Skeletal muscle satellite cell (primary cell): ENCODE data around the gene KDM3B.

ENCODE experiments used
- H3K27me3 ChIP-seq: 2 replicates; pipeline ENCODE4 v1.7.0; 2013; ENCODE audit warnings: low read length; ENCODE audit not compliant: control insufficient read depth, insufficient read depth
- H3K36me3 ChIP-seq: 2 replicates; pipeline ENCODE4 v1.7.0; 2013; ENCODE audit warnings: mild to moderate bottlenecking, control low read depth, low read length; ENCODE audit not compliant: insufficient read depth
- H3K4me1 ChIP-seq: 2 replicates; pipeline ENCODE4 v1.7.0; 2013; ENCODE audit warnings: low read length; ENCODE audit not compliant: control insufficient read depth, insufficient read depth
- H3K4me2 ChIP-seq: 2 replicates; pipeline ENCODE4 v1.7.0; 2013; ENCODE audit warnings: mild to moderate bottlenecking, low read length
- H3K4me3 ChIP-seq: 2 replicates; pipeline ENCODE4 v1.7.0; 2013; ENCODE audit warnings: low read length
- H3K9ac ChIP-seq: 2 replicates; pipeline ENCODE4 v1.7.0; 2013; ENCODE audit warnings: mild to moderate bottlenecking, low read depth, low read length, moderate library complexity
- H3K9me3 ChIP-seq: replicated peaks from 2 replicates; pipeline ENCODE4 v1.7.0; 2013; ENCODE audit warnings: mild to moderate bottlenecking, control low read depth, low read length

The KDM3B gene

DNA sequence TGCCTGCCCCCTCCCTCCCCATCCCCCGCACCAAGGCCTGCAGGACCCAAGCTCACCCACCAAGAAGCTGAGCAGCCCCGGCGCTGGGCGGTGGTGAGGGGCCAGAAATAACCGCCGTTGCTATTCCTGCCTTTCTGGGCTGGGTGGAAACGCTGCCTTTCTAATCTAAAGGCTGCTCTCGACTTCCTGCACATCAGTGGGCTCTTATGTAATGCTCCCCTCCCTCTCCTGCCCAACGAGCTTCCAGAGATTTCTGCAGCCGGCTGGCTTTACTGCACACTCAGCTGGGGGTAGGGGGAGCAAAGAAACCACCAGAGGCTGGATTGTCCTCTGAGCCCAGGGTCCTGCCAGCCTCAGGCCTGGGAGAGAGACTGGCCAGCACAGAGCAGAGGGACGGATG lies 105.9 kb downstream of the KDM3B start:
- Histone ChIP-seq H3K4me1 (peaks cover 5% of the 10 kb centered on the region), H3K9me3 (no peaks in the 10 kb centered on the region), H3K4me3 (no peak overlapping the region), H3K9ac (no peak overlapping the region), H3K27me3 (no peaks in the 10 kb centered on the region), H3K4me2 (no peak overlapping the region), H3K36me3 (no peaks in the 10 kb centered on the region)

DNA sequence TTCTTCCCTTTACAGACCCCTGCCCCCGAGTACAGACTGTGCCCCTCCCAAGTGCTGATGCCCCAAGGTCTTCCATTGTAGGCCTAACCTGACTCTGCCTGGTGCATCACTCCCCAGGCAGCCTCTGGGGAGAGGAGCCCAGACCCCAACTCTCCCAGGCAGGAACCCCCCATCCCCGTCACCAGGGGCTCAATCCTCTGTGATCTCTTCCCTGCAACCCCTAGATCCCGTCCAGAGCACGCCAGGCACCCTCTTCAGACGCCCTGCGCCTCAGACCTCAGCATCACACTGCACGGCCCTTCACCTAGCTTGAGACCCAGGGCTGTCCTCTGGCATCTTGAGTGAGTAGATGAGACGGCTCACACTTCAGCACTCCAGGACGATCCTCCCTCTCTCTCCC lies 106.4 kb downstream of the KDM3B start:
- Histone ChIP-seq H3K9me3 (no peaks in the 10 kb centered on the region), H3K4me1 (peaks cover 5% of the 10 kb centered on the region), H3K27me3 (no peaks in the 10 kb centered on the region), H3K9ac (no peak overlapping the region), H3K4me2 (no peak overlapping the region), H3K36me3 (no peaks in the 10 kb centered on the region), H3K4me3 (no peak overlapping the region)

DNA sequence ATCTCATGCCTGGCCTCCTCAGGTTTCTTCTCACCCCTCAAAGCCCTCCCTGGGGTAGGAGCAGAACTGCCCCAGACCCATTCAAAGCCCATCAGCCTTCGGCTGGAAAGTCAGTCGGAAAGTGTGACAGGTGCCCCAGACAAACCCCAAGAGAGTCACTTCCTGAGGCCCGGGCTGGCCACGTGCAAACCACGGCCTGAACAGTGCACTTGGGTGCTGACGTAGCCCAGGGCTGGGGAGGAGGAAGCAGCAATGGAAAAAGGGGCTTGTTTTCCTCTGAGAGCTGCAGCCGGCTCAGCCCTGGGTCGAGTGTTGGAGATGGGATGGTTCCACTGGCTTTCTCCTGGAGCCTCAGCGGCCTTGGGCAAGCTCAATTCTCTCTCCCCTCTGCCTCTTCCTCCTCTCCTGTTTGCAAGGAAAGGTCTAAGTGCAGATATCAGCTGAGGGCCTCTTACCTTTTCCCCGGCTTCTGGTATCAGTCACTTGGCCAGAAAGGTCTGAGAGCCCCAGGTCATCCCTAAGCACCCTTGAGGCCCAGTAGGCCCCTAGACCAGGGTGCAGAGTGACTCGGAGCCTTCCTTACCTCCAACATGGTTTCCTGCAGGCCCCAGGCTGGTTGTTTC lies 106.9 kb downstream of the KDM3B start:
- Histone ChIP-seq H3K4me3 (no peak overlapping the region), H3K4me2 (no peak overlapping the region), H3K4me1 (peaks cover 5% of the 10 kb centered on the region), H3K9me3 (no peaks in the 10 kb centered on the region), H3K27me3 (no peaks in the 10 kb centered on the region), H3K9ac (no peak overlapping the region), H3K36me3 (no peaks in the 10 kb centered on the region)

DNA sequence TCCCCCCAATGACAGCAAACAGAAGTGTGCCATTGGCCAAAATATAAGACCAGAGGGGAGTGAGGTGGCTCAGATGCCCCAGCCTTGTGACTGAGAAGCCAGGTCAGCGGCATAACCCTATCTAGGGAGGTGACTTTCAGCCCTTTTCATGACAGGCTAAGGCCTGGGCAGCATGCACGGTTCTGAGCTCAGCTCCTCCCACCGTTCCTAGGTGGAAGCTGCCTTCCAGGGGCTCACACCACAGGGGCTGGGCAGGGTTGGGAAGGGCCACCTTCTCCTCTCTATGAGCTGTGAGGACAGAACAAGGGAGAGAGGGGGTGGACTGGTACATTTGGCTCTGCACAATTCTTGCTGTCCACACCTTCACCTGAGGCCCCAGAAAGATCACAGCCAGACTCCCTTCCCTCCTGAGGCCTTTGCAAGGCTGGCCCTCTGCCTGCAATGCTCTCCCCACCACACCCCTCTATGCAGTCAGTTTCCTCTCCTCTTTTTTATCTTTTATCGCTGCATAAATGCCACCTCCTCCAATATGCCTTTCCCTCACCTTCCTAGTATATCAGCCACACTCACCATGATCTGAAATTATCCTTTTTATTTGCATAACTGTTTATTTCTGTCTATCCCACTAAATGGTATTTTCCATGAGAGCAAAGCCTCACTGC lies 107.7 kb downstream of the KDM3B start:
- Histone ChIP-seq H3K36me3 (no peaks in the 10 kb centered on the region), H3K4me3 (no peak overlapping the region), H3K9me3 (no peaks in the 10 kb centered on the region), H3K27me3 (no peaks in the 10 kb centered on the region), H3K4me1 (peaks cover 5% of the 10 kb centered on the region), H3K9ac (no peak overlapping the region), H3K4me2 (no peak overlapping the region)

DNA sequence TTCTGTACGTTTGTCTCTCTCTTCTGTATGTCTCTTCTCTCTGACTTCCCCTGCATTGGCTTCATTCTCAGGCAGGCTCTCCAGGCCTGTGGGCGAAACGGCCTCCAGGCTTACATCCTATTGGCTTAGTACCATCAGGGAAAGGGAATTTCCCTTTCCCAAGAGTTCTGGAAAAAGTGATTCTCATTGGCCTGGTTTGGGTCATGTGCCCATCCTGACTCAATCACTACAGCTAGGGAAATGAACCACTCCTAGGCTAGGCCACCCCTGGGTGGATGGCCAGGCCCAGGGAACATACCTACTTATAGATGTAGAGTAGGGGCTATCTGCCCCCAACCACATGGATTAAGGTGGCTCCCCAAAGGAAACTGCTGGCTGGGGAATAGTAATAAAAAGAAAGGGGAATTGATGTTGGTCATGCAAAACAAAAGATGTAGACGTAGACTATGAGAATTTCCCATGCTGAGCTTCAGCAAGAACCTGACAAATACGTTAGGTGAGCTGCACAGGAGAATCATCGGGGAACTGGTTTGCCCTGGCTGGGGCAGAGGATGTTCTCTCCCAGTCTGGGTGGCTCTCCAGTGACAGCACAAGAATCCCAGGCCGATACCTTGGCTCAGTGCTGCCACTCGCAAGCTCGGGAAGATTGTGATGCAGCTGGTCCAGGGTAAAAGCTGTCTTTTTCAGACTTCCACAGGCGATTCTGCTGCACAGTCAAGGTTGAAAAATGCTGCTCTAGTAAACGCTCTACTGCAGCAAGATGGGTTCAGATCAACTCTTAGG lies 109.0 kb downstream of the KDM3B start:
- Histone ChIP-seq H3K9me3 (no peaks in the 10 kb centered on the region), H3K9ac (no peak overlapping the region), H3K4me2 (no peak overlapping the region), H3K27me3 (no peaks in the 10 kb centered on the region), H3K4me3 (no peak overlapping the region), H3K36me3 (peaks cover 10% of the 10 kb centered on the region), H3K4me1 (peaks cover 5% of the 10 kb centered on the region)

DNA sequence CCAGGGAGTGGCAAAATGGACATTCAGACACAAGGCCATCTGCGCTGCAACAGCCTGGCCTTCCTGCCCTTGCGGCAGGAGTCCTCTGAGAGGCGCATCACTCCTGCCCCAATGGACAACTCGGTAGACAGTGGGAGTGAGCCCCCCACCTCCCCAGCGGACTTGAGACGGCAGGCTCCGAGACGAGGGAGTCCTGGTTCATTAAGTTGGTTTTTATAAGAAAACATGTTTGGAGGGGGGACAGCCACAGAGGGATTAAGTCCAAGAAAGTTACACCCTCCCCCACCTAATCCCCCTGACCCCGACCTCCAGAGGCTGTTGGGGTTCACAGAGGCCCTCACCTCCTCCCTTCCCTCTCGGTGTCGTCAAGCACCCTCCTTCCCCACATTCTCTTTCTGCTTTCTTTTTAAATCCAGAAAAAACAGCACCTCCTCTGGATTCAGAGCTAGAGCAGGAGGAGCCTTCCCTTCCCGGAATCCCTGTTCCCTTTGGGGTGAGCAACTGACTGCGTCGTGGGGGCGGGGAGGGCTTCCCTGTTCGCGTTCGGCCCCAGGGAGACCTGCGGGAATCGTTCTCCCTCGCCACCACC lies 111.0 kb downstream of the KDM3B start:
- Histone ChIP-seq H3K4me1 (peaks cover 23% of the 10 kb centered on the region), H3K4me2 (peak overlapping the region; percentile 99), H3K9me3 (no peaks in the 10 kb centered on the region), H3K9ac (peak overlapping the region; percentile 97), H3K36me3 (peaks cover 29% of the 10 kb centered on the region), H3K4me3 (peak overlapping the region; percentile 86), H3K27me3 (no peaks in the 10 kb centered on the region)

DNA sequence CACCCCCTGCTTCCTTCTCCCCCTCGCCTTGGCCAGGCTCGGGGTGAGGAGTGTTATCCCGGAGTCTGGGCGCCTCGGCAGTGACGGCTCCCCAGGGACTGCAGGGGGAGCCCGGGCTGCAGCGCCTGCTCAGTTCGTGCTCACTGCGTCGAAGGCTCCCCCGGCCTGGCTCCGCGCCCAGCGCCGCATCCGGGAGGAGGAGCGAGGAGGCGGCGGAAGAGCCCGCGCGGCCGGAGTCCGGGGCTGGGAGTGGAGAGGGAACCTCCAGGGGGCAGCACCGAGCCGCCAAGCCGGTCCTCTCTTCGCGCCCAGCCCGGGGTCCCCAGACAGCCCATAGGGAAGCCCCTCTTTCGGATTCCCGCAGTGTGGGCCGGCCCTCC lies 111.5 kb downstream of the KDM3B start:
- Histone ChIP-seq H3K27me3 (no peaks in the 10 kb centered on the region), H3K4me2 (peak overlapping the region; percentile 99), H3K4me1 (peaks cover 27% of the 10 kb centered on the region), H3K9me3 (no peaks in the 10 kb centered on the region), H3K36me3 (peaks cover 34% of the 10 kb centered on the region), H3K4me3 (peak overlapping the region; percentile 86), H3K9ac (peak overlapping the region; percentile 97)

DNA sequence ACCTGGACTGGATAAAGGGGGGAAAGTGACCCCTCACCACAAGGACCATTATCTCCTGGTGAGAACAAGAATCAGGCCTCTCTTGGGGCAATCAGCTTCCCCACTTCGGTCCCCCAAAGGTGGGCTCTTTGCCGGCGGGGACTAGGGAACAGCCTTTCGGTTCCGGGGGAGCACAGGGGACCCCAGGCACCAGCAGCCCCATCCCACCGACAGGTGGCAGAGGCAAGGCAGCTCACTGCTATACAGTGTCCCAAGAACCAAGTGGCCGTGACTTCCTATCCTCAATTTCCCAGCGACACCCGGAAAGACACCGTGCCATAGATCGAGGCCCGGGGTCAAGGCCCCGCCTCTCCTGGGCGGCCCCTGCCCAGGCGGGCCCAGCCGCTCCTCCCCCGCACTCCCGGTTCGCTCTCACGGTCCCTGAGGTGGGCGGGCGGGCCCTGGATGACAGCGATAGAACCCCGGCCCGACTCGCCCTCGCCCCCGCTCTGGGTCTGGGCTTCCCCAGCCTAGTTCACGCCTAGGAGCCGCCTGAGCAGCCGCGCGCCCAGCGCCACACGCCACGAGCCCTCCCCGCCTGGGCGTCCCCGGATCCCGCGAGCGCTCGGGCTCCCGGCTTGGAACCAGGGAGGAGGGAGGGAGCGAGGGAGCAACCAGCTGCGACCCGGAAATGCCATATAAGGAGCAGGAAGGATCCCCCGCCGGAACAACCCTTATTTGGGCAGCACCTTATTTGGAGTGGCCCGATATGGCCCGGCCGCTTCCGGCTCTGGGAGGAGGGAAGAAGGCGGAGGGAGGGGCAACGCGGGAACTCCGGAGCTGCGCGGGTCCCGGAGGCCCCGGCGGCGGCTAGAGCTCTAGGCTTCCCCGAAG lies 112.1 kb downstream of the KDM3B start:
- H3K36me3 ChIP-seq: peaks cover 36% of the 10 kb centered on the region
- H3K4me2 ChIP-seq: peak overlapping the region; percentile 99
- peak overlapping the region; percentile 86 for H3K4me3 ChIP-seq
- no peaks in the 10 kb centered on the region for H3K9me3 ChIP-seq
- H3K4me1 ChIP-seq: peaks cover 27% of the 10 kb centered on the region
- H3K27me3 ChIP-seq: no peaks in the 10 kb centered on the region
- H3K9ac ChIP-seq: peak overlapping the region; percentile 97

DNA sequence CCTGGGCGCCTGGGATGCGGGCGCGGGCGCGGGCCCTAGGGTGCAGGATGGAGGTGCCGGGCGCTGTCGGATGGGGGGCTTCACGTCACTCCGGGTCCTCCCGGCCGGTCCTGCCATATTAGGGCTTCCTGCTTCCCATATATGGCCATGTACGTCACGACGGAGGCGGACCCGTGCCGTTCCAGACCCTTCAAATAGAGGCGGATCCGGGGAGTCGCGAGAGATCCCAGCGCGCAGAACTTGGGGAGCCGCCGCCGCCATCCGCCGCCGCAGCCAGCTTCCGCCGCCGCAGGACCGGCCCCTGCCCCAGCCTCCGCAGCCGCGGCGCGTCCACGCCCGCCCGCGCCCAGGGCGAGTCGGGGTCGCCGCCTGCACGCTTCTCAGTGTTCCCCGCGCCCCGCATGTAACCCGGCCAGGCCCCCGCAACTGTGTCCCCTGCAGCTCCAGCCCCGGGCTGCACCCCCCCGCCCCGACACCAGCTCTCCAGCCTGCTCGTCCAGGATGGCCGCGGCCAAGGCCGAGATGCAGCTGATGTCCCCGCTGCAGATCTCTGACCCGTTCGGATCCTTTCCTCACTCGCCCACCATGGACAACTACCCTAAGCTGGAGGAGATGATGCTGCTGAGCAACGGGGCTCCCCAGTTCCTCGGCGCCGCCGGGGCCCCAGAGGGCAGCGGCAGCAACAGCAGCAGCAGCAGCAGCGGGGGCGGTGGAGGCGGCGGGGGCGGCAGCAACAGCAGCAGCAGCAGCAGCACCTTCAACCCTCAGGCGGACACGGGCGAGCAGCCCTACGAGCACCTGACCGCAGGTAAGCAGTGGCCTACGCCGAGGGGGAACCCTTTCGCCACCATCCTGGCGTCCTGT lies 113.0 kb downstream of the KDM3B start, which contains the start of gene EGR1:
Gene EGR1, plus strand, starts transcription at position 219 of the 864 bp plus-strand sequence. Its CDS starts 283 bp downstream, at position 502.
- Histone ChIP-seq H3K9ac (peak within 1 kb of the TSS; percentile 97), H3K27me3 (no peaks in the 10 kb centered on the region), H3K4me3 (peak within 1 kb of the TSS; percentile 86), H3K4me2 (peak within 1 kb of the TSS; percentile 99), H3K4me1 (peaks cover 27% of the 10 kb centered on the region), H3K36me3 (peaks cover 36% of the 10 kb centered on the region), H3K9me3 (no peaks in the 10 kb centered on the region)
